ENCODE measurements around the gene GLI2.
A peak's percentile ranks its signal among the peaks of the same experiment; 100 is the strongest.

Gene GLI2

GRCh38 chr2:120759543-120760331 lies 24.1 kb downstream of the GLI2 start:
- no peak for DNase-seq

- no peak for DNase-seq
These were observed 24.9 kb downstream of the GLI2 start for GRCh38 chr2:120760446-120761135.

DNA sequence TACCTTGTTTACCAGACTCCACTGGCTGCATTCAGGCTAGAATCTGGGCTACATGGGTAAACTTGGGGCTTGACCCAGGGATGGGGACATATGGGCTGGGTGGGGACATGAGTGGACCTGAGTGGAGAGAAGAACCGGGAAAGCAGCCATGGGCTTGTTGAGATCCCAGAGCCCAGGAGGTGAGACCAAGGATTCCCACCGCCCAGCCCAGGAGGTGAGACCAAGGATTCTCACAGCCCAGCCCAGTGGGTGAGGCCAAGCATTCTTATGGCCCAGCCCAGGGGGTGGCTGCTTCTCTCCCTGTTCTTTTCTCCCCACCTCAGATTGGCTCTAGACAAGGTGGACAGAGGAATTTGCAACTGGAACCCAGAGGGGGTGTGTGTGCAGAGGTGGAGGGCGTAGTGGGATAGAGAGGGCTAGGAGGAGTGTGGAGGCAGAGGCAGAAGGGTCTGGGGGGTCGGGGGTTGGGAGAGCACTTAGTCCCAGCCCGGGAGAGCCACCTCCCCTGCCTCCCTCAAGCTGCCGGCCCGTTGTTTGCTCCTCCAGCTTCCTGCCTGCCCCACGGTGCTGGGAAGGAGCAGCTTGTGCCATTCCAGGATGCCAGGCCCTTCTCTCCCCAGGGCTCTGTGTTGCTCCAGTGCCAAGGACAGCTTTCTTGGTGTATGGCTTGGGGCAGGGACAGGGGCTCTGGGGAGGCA lies 25.6 kb downstream of the GLI2 start:
- DNase-seq = no peak

DNA sequence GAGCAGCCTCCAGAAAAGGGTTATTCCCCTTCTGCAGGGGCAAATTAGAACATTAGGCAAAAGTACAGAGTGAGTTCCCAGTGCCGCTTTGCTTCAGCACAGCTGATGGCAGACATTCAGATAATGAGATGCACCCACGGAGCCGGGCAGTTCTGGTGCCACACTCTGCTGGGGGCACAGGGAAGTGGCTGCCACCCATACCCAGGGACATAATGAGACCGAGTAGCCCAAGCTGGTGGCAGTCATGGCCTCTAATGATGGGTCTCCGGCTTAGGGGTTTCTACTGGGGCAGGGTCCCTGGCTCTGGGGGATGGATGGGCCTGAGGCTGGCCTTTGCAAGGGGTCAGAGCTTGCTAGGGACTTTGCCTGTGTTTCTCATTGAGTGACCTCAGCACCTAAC lies 26.2 kb downstream of the GLI2 start:
- no peak for DNase-seq

DNA sequence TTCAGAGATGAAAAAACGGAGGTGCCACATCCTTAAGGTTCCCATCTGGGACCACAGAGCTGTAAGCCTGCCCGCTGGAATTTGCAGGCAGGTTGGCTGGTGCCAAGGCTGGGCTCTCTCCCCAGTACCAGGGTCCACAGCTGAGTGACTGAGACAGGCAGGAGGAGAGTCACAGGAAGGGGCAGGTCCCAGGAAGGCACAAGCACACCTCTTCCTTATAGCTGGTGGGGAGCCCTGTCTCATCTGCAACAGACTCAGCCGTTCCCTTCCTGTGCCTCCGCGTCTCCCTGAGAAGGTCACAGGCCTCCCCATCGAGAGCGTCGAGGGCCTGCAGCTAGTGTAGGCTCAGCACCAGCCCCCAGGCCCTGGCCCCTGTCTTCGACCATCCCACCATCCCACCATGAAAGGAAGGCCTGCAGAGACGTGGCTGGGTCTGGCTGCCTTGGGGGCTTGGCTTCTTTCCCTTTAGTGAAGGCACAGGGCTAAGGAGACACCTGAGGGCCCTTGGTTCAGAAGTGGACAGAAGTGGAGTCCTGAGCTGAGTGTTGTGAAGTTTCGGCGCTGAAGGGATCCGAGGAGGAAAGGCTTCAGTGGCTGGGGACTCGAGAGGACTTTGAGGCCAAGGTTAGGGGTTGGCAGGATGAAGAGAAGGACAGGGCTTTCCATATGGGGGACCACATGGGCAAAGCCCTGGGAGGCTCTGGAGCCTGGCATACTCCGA lies 26.8 kb downstream of the GLI2 start:
- no peak for DNase-seq

DNA sequence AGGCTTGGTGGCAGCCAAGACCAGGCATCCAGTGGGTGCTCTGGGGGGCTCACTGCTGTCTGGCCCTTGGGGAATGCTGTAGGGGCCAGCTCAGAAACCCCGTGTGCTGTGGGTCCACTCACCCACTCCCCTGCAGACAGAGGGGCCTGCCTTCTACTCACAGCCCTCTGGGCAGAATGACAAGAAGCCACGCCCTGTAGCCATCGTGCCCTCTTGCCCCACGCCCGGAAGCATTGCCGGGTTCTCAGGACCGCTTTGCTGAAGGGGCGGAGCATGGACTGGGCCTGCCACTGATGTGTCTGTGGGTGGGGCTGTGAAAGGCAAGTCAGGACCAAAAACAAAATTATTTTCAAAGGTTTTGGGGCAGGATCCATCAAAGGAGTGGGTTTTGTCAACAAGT lies 27.8 kb downstream of the GLI2 start:
- DNase-seq = no peak

DNA sequence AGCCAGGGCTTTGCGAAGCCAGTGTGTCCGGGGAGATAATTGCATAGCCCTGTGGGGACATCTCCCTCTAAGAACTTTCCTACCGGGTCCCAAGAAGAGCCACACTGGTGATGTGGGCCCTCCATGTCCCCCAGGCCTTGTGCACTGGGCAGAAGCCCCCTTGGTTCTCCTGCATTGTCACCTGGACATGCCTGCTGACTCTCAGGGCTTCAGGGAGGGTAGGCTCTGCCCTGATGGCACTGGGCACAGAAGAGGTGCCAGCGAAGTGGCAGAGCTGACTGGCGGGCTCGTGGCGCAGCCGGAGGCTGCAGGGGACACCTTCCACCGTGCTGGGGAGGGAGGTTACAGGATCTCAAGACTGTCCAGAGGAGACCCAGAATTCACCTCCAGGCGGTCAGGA lies 28.3 kb downstream of the GLI2 start:
- DNase-seq = no peak

GRCh38 chr2:120764492-120764891 lies 28.8 kb downstream of the GLI2 start:
- DNase-seq = no peak

DNA sequence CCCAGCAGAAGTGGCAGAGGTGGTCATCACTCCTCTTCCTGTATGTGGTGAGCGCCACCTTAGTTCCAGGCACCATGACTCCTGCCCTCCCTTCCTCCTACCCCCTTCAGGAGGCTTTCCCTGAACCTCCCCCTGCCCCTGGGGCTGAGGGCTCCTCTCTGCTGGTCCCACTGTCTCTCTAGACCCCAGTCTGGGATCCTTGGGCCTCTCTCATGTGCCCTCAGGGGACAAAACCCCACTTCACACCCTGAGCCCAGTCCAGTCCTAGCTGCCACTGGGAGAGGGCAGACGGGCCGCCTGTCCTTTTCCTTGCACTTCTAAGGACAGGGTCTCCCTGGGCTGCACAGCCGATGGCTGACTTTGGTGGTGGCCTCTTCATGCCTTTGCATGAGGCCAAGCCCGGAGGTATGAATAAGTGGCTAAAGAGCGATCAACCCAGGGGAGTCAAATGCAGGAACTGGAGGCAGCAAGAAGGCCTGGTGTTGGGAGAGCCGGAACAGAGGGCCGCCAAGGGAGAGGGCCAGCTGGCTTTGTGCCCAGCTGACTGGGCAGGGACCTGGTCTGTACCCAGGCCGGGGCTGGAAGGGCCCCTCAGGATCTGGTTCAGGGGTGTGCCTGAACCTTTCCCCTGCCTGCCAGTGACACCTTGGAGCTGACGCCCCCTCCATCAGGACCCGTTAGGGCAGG lies 29.5 kb downstream of the GLI2 start:
- no peak for DNase-seq

DNA sequence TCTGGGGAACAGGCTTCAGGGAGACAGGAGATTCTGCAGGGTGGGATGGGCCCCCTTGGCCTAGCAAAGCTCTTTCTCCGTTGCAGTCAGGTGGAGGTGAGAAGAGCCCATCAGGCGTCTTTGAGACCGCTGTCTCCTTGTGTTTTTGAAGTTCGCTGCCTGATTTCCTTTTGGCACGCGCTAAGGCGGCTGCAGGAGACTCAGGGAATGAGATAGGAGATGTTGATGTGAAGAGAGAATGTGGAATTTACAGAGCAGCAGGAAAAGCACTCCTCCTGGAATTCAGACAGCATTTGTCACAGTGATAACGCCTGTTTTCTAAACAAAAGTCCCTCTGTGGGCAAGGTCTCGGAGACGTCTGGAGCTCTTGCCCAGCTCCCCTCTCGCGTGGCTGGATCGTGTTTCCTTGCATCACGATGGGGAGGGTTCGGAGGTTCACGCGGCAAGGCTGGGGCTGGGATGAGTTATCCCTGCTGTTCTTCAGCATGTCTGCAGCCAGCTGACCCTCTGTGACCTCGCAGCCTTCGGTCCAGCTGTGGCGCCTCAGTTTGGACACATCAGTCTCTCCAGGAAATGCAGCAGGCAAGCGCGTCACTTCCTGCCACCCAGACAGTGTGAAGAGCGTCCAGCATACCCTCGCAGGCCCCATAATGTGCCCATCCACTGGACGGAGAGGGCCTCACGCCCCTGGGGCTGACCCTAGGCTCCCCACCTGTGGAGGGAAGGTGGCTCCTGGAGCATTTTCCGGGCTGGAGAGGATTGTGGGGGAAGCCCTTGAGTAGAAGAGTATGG lies 30.2 kb downstream of the GLI2 start:
- no peak for DNase-seq

- no peak for DNase-seq
These were observed 31.0 kb downstream of the GLI2 start for GRCh38 chr2:120766470-120767351.

DNA sequence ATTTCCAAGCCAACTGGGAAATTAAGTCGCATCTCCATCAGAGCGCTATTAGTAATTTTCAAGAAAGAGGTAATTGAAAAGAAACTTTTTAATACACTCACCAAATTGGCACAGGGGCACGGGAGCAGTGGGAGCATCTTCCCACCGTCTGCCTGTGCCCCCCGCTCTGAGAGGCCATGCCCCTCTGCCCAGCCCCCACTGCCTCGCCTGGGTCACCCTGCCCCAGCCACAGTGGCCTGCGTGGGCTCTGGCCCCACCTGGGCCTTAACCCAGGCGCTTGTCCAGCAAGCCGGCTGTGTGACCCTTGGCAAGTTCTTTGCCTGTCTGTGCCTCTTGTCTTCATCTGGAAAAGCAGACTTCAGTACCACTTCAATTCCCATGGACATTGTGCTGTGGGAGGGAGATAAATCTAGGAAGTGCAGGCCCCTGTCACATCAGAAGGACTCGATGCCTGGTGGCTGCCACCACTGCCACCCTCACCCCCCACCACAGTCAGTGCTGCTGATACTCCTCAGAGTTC lies 31.9 kb downstream of the GLI2 start:
- no peak for DNase-seq

GRCh38 chr2:120768112-120769048 lies 32.7 kb downstream of the GLI2 start:
- DNase-seq = no peak

- DNase-seq = peak in 1 of 5 experiments; percentile 1
These were observed 33.6 kb downstream of the GLI2 start for GRCh38 chr2:120769076-120769786.

- DNase-seq = no peak
These were observed 34.1 kb downstream of the GLI2 start for GRCh38 chr2:120769787-120770120.

GRCh38 chr2:120770176-120770575 lies 34.5 kb downstream of the GLI2 start:
- no peak for DNase-seq

GRCh38 chr2:120770641-120771040 lies 35.0 kb downstream of the GLI2 start:
- DNase-seq = no peak

DNA sequence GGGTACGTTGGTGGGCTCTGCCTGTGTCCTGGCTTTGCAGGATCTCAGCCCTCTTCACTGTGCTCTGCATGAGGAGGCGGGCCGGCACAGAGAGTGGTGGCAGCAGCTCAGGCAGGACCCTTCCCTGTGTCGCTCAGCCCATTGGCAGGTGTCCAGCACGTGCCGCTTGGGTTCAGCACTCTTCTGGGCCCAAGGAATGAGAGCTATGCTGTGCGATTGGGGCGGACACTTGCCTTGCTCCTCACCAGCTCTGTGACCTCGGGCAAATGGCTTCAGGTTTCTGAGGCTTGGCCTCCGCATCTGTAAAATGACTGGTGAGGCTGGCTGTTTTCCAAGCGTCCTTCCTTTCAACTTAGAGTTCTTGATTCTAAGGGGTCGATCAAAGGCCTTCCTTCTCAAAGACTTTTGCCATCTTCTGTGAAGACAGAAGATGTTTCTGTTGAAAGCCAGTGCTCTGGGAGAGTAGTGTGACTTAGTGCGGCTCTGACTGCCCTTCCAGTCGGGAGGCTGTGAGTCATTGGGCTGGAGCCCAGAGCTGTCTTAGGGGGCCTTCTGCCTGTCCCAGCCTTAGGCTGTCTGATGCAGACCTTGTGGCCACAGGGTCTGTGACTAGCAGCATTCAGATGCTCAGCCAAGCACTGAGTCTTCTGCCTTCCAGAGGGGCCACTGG lies 35.6 kb downstream of the GLI2 start:
- DNase-seq = no peak

All from T-helper 2 cell (primary cell).